ENCODE measurements around the gene GLIPR2.
"Not testable (repeated sequence)": the region's sequence is repeated elsewhere in the genome, so short reads cannot be mapped to it uniquely, and the experiment has no call there.

Gene GLIPR2

DNA sequence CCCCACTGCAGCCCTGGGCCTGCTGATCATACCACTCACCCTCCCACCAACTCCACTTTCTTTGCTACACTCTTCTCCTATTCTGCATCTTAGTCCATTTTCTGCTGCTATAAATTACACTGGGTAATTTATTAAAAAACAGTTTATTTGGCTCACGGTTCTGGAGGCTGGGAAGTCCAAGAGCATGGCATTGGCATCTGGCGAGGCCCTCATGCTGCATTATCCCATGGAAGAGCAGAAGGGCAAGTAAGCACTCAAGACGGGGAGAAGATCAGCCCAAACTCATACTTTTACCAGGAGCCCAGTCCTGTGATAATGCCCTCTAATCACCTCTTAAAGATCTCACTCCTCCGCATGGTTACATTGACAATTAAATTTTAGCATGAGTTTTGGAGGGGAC, 9.4 kb downstream of the GLIPR2 start:
- DNase-seq: no peak

- DNase-seq: no peak
Measured at GRCh38 chr9:36146651-36147050, 10.1 kb downstream of the GLIPR2 start.

DNA sequence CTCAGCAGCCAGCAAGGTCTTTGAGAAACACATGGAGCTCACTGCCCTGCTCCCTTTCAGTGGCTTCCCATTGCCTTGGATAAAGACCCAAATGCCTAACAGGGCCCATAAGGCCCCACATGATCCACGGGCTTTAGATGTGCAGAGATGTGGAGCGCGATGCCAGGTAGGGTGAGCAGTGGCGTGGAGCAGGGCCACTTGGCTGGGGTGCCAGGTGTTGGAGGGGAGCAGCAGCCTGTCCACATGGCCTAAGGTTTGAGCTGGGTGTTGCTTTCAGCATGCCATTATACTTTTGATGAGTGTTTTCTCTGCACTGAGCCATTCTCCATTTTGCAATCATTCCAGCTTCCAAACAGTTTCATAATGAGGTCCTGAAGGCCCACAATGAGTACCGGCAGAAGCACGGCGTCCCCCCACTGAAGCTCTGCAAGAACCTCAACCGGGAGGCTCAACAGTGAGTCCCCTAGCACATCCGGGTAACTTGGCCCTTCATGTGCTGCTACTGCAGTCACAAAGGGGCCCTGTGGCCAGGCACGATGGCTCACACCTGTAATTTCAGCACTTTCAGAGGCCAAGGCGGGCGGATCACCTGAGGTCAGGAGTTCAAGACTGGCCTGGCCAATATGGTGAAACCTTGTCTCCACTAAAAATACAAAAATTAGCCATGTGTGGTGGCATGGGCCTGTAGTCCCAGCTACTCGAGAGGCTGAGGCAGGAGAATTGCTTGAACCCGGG, 11.1 kb downstream of the GLIPR2 start:
- no peak for DNase-seq

- no peak for DNase-seq
Measured at GRCh38 chr9:36148311-36149051, 11.9 kb downstream of the GLIPR2 start.

- no peak for DNase-seq
Measured at GRCh38 chr9:36149197-36149596, 12.7 kb downstream of the GLIPR2 start.

- no peak for DNase-seq
Measured at GRCh38 chr9:36150574-36151315, 14.2 kb downstream of the GLIPR2 start.

GRCh38 chr9:36151316-36152210, 15.0 kb downstream of the GLIPR2 start:
- DNase-seq: no peak

GRCh38 chr9:36152741-36153438, 16.4 kb downstream of the GLIPR2 start:
- DNase-seq: no peak

GRCh38 chr9:36153746-36154145, 17.2 kb downstream of the GLIPR2 start:
- DNase-seq: no peak

- no peak for DNase-seq
Measured at GRCh38 chr9:36154331-36154952, 17.9 kb downstream of the GLIPR2 start.

DNA sequence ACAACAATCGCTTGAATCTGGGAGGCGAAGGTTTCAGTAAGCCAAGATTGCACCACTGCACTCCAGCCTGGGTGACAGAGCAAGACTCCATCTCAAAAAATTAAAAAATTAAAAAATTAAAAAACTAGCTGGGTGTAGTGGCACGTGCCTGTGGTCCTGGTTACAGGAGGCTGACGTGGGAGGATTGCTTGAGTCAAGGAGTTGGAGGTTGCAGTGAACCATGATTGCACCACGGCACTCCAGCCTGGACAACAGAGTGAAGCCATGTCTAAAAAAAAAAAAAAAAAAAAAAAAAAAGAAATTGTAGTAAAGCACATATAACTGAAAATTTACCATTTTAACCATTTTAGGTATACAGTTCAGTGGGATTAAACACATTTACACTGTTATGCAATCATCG, 19.6 kb downstream of the GLIPR2 start:
- no peak for DNase-seq

- DNase-seq: no peak
Measured at GRCh38 chr9:36158122-36158521, 21.6 kb downstream of the GLIPR2 start.

GRCh38 chr9:36158917-36159316, 22.4 kb downstream of the GLIPR2 start:
- no peak for DNase-seq

- DNase-seq: not testable (repeated sequence)
Measured at GRCh38 chr9:36159509-36159908, 23.0 kb downstream of the GLIPR2 start.

- not testable (repeated sequence) for DNase-seq
Measured at GRCh38 chr9:36160126-36160525, 23.6 kb downstream of the GLIPR2 start.

GRCh38 chr9:36161187-36161586, 24.7 kb downstream of the GLIPR2 start:
- DNase-seq: no peak

DNA sequence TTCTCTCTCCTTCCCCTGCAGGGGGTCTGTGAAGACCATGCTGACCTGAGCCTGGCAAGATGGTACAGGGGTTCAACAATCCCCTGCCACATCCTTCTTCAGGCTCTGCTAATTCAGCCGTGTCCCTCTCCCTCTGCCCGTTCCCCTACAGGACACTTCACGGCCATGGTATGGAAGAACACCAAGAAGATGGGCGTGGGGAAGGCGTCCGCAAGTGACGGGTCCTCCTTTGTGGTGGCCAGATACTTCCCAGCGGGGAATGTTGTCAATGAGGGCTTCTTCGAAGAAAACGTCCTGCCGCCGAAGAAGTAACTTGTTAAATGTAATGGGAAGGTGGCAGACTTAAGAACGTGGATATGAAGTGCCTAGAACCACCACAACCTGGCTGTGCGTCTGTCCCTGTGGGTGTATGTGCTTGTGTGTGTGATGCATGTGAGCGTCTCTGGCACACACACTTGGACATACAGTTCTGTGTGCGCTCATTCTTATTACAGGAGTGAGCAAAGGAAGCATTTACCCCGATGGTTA, 25.7 kb downstream of the GLIPR2 start:
- DNase-seq: no peak

- DNase-seq: no peak
Measured at GRCh38 chr9:36163049-36163785, 26.7 kb downstream of the GLIPR2 start.

DNA sequence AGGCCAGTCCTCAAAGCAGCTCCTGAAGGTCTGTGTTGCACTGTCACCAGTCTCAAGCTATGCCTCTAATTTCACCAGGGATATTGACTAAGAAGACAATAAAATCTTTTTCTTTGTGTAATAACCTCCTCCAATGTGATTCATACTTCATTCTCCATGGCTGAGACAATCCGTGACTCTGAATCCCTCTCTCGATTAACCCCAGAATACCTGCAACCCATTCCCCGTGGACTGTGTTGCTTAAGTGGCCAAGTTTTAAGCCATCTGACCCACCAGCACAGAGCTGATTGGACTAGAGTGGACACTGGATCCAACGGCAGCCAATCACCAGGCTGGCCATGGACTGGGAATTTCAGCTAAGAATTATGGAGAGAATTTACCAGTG, 27.2 kb downstream of the GLIPR2 start:
- no peak for DNase-seq

GRCh38 chr9:36164372-36164771, 27.8 kb downstream of the GLIPR2 start:
- DNase-seq: no peak

DNA sequence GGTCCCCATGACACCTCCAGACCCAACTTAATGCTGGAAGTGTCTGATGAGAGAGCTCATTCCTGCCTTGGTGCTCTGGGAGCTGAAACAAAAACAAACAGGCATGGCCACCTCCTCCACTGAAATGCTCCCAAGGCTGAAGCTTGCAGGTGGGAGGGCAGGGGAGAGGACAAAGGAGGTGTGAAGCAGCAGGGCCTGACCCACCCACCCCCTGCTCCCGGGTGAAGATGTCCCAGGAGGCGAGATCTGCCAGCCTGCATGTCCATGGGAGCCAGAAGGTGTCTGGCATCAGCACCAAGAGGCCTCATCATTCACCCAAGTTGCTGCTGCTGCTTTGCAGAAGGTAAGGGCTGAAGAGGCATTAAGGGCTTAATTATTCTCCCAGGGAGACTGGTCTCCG, 28.5 kb downstream of the GLIPR2 start:
- no peak for DNase-seq

Data from NCI-H1105 (cell line).